SK-N-SH (cell line): ENCODE results near the gene GRM7. TPM values are rescaled to one million over a fixed set of nuclear protein-coding genes. Genes with fewer than 3 reads are reported as not detected.

Source experiments
- CTCF ChIA-PET: fragments of 300-600, 350-600 bp; formaldehyde crosslinking; extraction: SDS; loops from one replicate; lab custom pipeline; 2021; lab: Yijun Ruan, JAX
- POLR2A ChIA-PET: fragments of 350-600 bp; sonication (Branson Sonifier 250); formaldehyde crosslinking; extraction: SDS; loops from one replicate; lab custom pipeline; 2020; ENCODE audit warnings: antibody characterized with exemption, inconsistent platforms; lab: Yijun Ruan, JAX
- DNase-seq: peaks from one replicate; pipeline ENCODE4 v3.0.0; 2012
- H2AFZ ChIP-seq: fragments of 200-600 bp; sonication (generic); 2 replicates; pipeline ENCODE4 v1.8.1; 2016; ENCODE audit warnings: antibody characterized with exemption, mild to moderate bottlenecking, low read depth
- H3F3A ChIP-seq: fragments of 200-600 bp; sonication (generic); replicated peaks from 2 replicates; pipeline ENCODE3; 2016; ENCODE audit warnings: antibody characterized with exemption, mild to moderate bottlenecking; ENCODE audit not compliant: insufficient read depth
- H3K27ac ChIP-seq, 2 experiments: fragments of 200-500 bp in 1 of 2; fragments of 200-600 bp in 1 of 2; sonication (Bioruptor generic) in 1 of 2; sonication (generic), shearing (Covaris generic) in 1 of 2; 2 replicates each; pipeline versions ENCODE4 v1.5.1 to v1.6.1; 2014 to 2016; ENCODE audit warnings: low read depth in 2 of 2, inconsistent platforms in 1 of 2, low read length in 1 of 2, mild to moderate bottlenecking in 1 of 2, mixed read lengths in 1 of 2
- H3K27me3 ChIP-seq: fragments of 200-600 bp; sonication (generic), shearing (Covaris generic); 2 replicates; pipeline ENCODE4 v1.6.1; 2016; ENCODE audit warnings: mixed run types; ENCODE audit not compliant: insufficient read depth
- H3K36me3 ChIP-seq, 2 experiments: fragments of 200-500 bp in 1 of 2; fragments of 200-600 bp in 1 of 2; sonication (Bioruptor generic) in 1 of 2; sonication (generic) in 1 of 2; replicated peaks in 1 of 2; 2 replicates each; pipeline versions ENCODE3 to v1.5.1; 2014 to 2016; ENCODE audit warnings: low read length in 1 of 2, mild to moderate bottlenecking in 1 of 2; ENCODE audit not compliant: insufficient read depth in 2 of 2, control insufficient read depth in 1 of 2
- H3K4me1 ChIP-seq, 2 experiments: fragments of 200-500 bp in 1 of 2; fragments of 200-600 bp in 1 of 2; sonication (Bioruptor generic) in 1 of 2; sonication (generic), shearing (Covaris generic) in 1 of 2; 2 replicates each; pipeline versions ENCODE4 v1.5.1 to v1.6.1; 2014 to 2016; ENCODE audit warnings: low read depth in 1 of 2, low read length in 1 of 2, mixed run types in 1 of 2; ENCODE audit not compliant: insufficient read depth in 2 of 2, control insufficient read depth in 1 of 2
- H3K4me2 ChIP-seq: fragments of 200-600 bp; sonication (generic), shearing (Covaris generic); 2 replicates; pipeline ENCODE4 v1.6.1; 2017; ENCODE audit warnings: mixed run types
- H3K4me3 ChIP-seq, 2 experiments: fragments of 200-500 bp in 1 of 2; fragments of 200-600 bp in 1 of 2; sonication (Bioruptor generic) in 1 of 2; sonication (generic), shearing (Covaris generic) in 1 of 2; 2 replicates each; pipeline versions ENCODE4 v1.5.1 to v1.8.1; 2014 to 2016; ENCODE audit warnings: low read depth in 2 of 2, inconsistent platforms in 1 of 2, low read length in 1 of 2, mild to moderate bottlenecking in 1 of 2, mixed read lengths in 1 of 2, moderate library complexity in 1 of 2
- H3K79me2 ChIP-seq: fragments of 200-600 bp; sonication (generic); 2 replicates; pipeline ENCODE4 v1.8.1; 2017; ENCODE audit warnings: mild to moderate bottlenecking; ENCODE audit not compliant: insufficient read depth
- H3K9ac ChIP-seq: fragments of 200-600 bp; sonication (generic); 2 replicates; pipeline ENCODE4 v1.6.1; 2017; ENCODE audit warnings: mixed run types
- H3K9me2 ChIP-seq: fragments of 200-600 bp; sonication (generic); 2 replicates; pipeline ENCODE4 v1.6.1; 2017; ENCODE audit warnings: mixed run types
- H3K9me3 ChIP-seq: fragments of 200-600 bp; sonication (generic); 2 replicates; pipeline ENCODE4 v1.6.1; 2017; ENCODE audit warnings: mixed run types, mild to moderate bottlenecking, moderate library complexity
- H4K20me1 ChIP-seq: fragments of 200-600 bp; sonication (generic); 2 replicates; pipeline ENCODE4 v1.6.1; 2017; ENCODE audit warnings: mild to moderate bottlenecking, mixed run types; ENCODE audit not compliant: insufficient read depth
- EP300 ChIP-seq, 2 experiments: IDR thresholded peaks; 2 replicates each; pipeline versions ENCODE4 v1.4.0 to v1.6.1; 2012; ENCODE audit warnings: borderline replicate concordance in 1 of 2, low read depth in 1 of 2, low read length in 1 of 2
- EZH2phosphoT487 ChIP-seq: fragments of 200-600 bp; sonication (generic); IDR thresholded peaks from 2 replicates; pipeline ENCODE4 v1.6.1; 2017; ENCODE audit warnings: low read depth, mixed run types, mild to moderate bottlenecking, antibody characterized with exemption, moderate library complexity, borderline replicate concordance
- FOSL2 ChIP-seq: IDR thresholded peaks from 2 replicates; pipeline ENCODE4 v1.4.0; 2012; ENCODE audit warnings: low read depth, mild to moderate bottlenecking, moderate library complexity, borderline replicate concordance
- IRF3 ChIP-seq: fragments of 150-350 bp; IDR thresholded peaks from 2 replicates; pipeline ENCODE4 v1.6.1; 2016; ENCODE audit warnings: mild to moderate bottlenecking, low read depth, low read length
- MAX ChIP-seq: IDR thresholded peaks from 2 replicates; pipeline ENCODE4 v1.4.0; 2012; ENCODE audit warnings: low read depth
- MEF2A ChIP-seq: IDR thresholded peaks from 2 replicates; pipeline ENCODE4 v1.4.0; 2012; ENCODE audit warnings: low read depth, borderline replicate concordance
- MXI1 ChIP-seq: IDR thresholded peaks from 2 replicates; pipeline ENCODE4 v1.6.1; 2012; ENCODE audit warnings: mild to moderate bottlenecking, low read depth, low read length, improper control_type of control experiment
- NFIC ChIP-seq: IDR thresholded peaks from 2 replicates; pipeline ENCODE4 v1.4.0; 2012; ENCODE audit warnings: borderline replicate concordance
- NRF1 ChIP-seq: IDR thresholded peaks from 2 replicates; pipeline ENCODE4 v1.6.1; 2012; ENCODE audit warnings: low read depth, mild to moderate bottlenecking, low read length
- RCOR1 ChIP-seq: fragments of 150-350 bp; IDR thresholded peaks from 2 replicates; pipeline ENCODE4 v1.6.1; 2017; ENCODE audit warnings: antibody characterized with exemption, low read length
- REST ChIP-seq: IDR thresholded peaks from 2 replicates; pipeline ENCODE4 v1.6.1; 2012; ENCODE audit warnings: mild to moderate bottlenecking, low read depth, low read length, moderate library complexity
- RXRA ChIP-seq: IDR thresholded peaks from 2 replicates; pipeline ENCODE4 v1.4.0; 2012; ENCODE audit warnings: low read depth, mild to moderate bottlenecking, borderline replicate concordance
- SMC3 ChIP-seq: IDR thresholded peaks from 2 replicates; pipeline ENCODE4 v1.6.1; 2012; ENCODE audit warnings: low read depth, low read length, improper control_type of control experiment
- TCF12 ChIP-seq: IDR thresholded peaks from 2 replicates; pipeline ENCODE4 v1.4.0; 2012
- YY1 ChIP-seq: IDR thresholded peaks from 2 replicates; pipeline ENCODE4 v1.4.0; 2012; ENCODE audit warnings: low read depth, mild to moderate bottlenecking
- ZBTB33 ChIP-seq: IDR thresholded peaks from 2 replicates; pipeline ENCODE4 v1.4.0; 2012; ENCODE audit warnings: low read depth, borderline replicate concordance
- WGBS: methylation state at CpG from one replicate; pipeline ENCODE4 v1.1.6; 2017; ENCODE audit warnings: low lambda C conversion rate; 5-methylcytosine and 5-hydroxymethylcytosine counted together
- polyA plus RNA-seq, 3 experiments: library from polyadenylated mRNA; depleted of rRNA; stranded (reverse); fragments of >200 nt; gene quantifications; 2 replicates each; pipeline ENCODE4 v1.2.3, GENCODE V29; 2012

GRM7 gene
- polyA plus RNA-seq, 1 of the 3 experiments (the other 2 are of a cell fraction), result 0.03 TPM

- no peaks in the 10 kb centered on the region for H3F3A ChIP-seq
Observed at GRCh38 chr3:7547826-7548225, 686.9 kb downstream of the GRM7 start.

More at GRCh38 chr3:7547826-7548225, 686.9 kb downstream of the GRM7 start:
- H3K27ac ChIP-seq, result no peak overlapping the region
- no peak overlapping the region for H2AFZ ChIP-seq
- no peaks in the 10 kb centered on the region for H3K9me2 ChIP-seq
- TF ChIP-seq REST (no peak), MAX (no peak), NFIC (no peak), YY1 (no peak), EZH2phosphoT487 (no peak), TCF12 (no peak), NRF1 (no peak), FOSL2 (no peak), EP300 (IDR thresholded peaks at IDR 0.05; ENCODE audit: borderline replicate concordance in 1 of 2, low read depth in 1 of 2, low read length in 1 of 2) (no peak), MXI1 (no peak), IRF3 (no peak), SMC3 (no peak), ZBTB33 (no peak), MEF2A (no peak), RXRA (no peak), RCOR1 (no peak)
- H3K9me3 ChIP-seq, result no peaks in the 10 kb centered on the region
- no peak overlapping the region for H3K4me3 ChIP-seq
- H3K36me3 ChIP-seq, result no peaks in the 10 kb centered on the region
- POLR2A ChIA-PET, result no interaction called here
- CTCF ChIA-PET, result no interaction called here
- DNase-seq, result no peak
- no peaks in the 10 kb centered on the region for H4K20me1 ChIP-seq
- H3K4me2 ChIP-seq, result no peak overlapping the region
- no peaks in the 10 kb centered on the region for H3K79me2 ChIP-seq
- H3K27me3 ChIP-seq, result no peaks in the 10 kb centered on the region
- no peak overlapping the region for H3K9ac ChIP-seq
- WGBS, result 11% methylated on average over 1 of the region's 1 CpG
- no peaks in the 10 kb centered on the region; a peak in 1 of 4 replicates for H3K4me1 ChIP-seq
